K562 (cell line): ENCODE measurements around the gene ANK3. TPM values are rescaled to one million over a fixed set of nuclear protein-coding genes. Genes with fewer than 3 reads are reported as not detected.

Experiments
- ATAC-seq: fragments of 200-7000 bp; cut with Tn5 transposase; 3 replicates; pipeline ENCODE4 v1.9.1; 2020; ENCODE audit warnings: moderate library complexity
- BruUV-seq: library from RNA; stranded (reverse); fragments of 400-500 nt; replicated peaks from 2 replicates; lab custom pipeline; 2021; lab: Mats Ljungman, UMichigan
- CTCF ChIA-PET: fragments of 300-600 bp; formaldehyde crosslinking; extraction: SDS; loops from one replicate; lab custom pipeline; 2021; ENCODE audit warnings: low intra/inter-chr PET ratio; lab: Yijun Ruan, JAX
- POLR2A ChIA-PET: fragments of 300-600, 350-650 bp; sonication (Branson Sonifier 250); formaldehyde crosslinking; extraction: SDS; loops from one replicate; lab custom pipeline; 2021; ENCODE audit warnings: antibody characterized with exemption, inconsistent platforms; lab: Yijun Ruan, JAX
- DNase-seq, 4 experiments: peaks; one replicate each; pipeline versions ENCODE4 v3.0.0 to v3.0.0-alpha.2; 2011 to 2018; ENCODE audit warnings: low spot score in 3 of 4, mixed read lengths in 3 of 4; ENCODE audit errors: extremely low read depth in 1 of 4
- FAIRE-seq: peaks from 2 replicates; lab custom pipeline; 2011; peaks lifted over from hg19 to GRCh38; lab: Jason Lieb, UNC
- H2AFZ ChIP-seq: 2 replicates; pipeline ENCODE4 v1.6.0; 2011; ENCODE audit warnings: low read depth, low read length, control low read depth, inconsistent platforms
- H3K27ac ChIP-seq: fragments of 200-600 bp; 3 replicates; pipeline ENCODE4 v1.8.0; 2011; ENCODE audit warnings: low read depth, mild to moderate bottlenecking, control low read depth, inconsistent platforms, low read length, moderate library complexity, mixed read lengths; ENCODE audit errors: extremely low read depth
- H3K27me3 ChIP-seq, 2 experiments: fragments of 300-600 bp in 1 of 2; 2 replicates in 1 of 2; 3 replicates in 1 of 2; pipeline versions ENCODE4 v1.6.0 to v1.8.0; 2011; ENCODE audit warnings: inconsistent platforms in 2 of 2, low read length in 2 of 2, mild to moderate bottlenecking in 1 of 2, mixed read lengths in 1 of 2, moderate library complexity in 1 of 2; ENCODE audit not compliant: control insufficient read depth in 2 of 2, insufficient read depth in 2 of 2
- H3K36me3 ChIP-seq: fragments of 300-600 bp; 3 replicates; pipeline ENCODE4 v1.8.0; 2011; ENCODE audit warnings: mild to moderate bottlenecking, low read length, inconsistent platforms; ENCODE audit not compliant: control insufficient read depth, insufficient read depth
- H3K4me1 ChIP-seq, 2 experiments: fragments of 200-600 bp in 1 of 2; replicated peaks in 1 of 2; 2 replicates in 1 of 2; 3 replicates in 1 of 2; pipeline versions ENCODE4 v1.5.1 to v1.8.0; 2011; ENCODE audit warnings: inconsistent platforms in 2 of 2, low read length in 2 of 2, mild to moderate bottlenecking in 1 of 2, mixed read lengths in 1 of 2, moderate library complexity in 1 of 2; ENCODE audit not compliant: control insufficient read depth in 2 of 2, insufficient read depth in 2 of 2
- H3K4me2 ChIP-seq: 2 replicates; pipeline ENCODE4 v1.6.1; 2011; ENCODE audit warnings: low read length, control low read depth, inconsistent platforms, mixed read lengths; ENCODE audit not compliant: insufficient read depth
- H3K4me3 ChIP-seq: fragments of 200-600 bp; sonication (generic), shearing (Covaris generic); 2 replicates; pipeline ENCODE4 v1.5.1; 2016; ENCODE audit warnings: control low read depth, inconsistent platforms
- H3K79me2 ChIP-seq: fragments of 200-600 bp; 3 replicates; pipeline ENCODE4 v1.8.0; 2011; ENCODE audit warnings: low read length, inconsistent platforms; ENCODE audit not compliant: control insufficient read depth, insufficient read depth
- H3K9ac ChIP-seq, 2 experiments: 2 replicates each; pipeline versions ENCODE4 v1.6.0 to v1.6.1; 2011; ENCODE audit warnings: low read depth in 2 of 2, low read length in 2 of 2, control low read depth in 1 of 2, inconsistent platforms in 1 of 2, mild to moderate bottlenecking in 1 of 2, mixed read lengths in 1 of 2; ENCODE audit not compliant: insufficient read depth in 1 of 2
- H3K9me1 ChIP-seq: one replicate; pipeline ENCODE4 v1.6.0; 2011; ENCODE audit warnings: inconsistent platforms, mild to moderate bottlenecking, low read length, moderate library complexity; ENCODE audit not compliant: control insufficient read depth, insufficient read depth
- H3K9me3 ChIP-seq: replicated peaks from 2 replicates; pipeline ENCODE4 v1.5.1; 2011; ENCODE audit warnings: low read depth, low read length, inconsistent platforms; ENCODE audit not compliant: control insufficient read depth, insufficient read depth
- H4K20me1 ChIP-seq: replicated peaks from 2 replicates; pipeline ENCODE4 v1.6.1; 2011; ENCODE audit warnings: low read length, inconsistent platforms, mixed read lengths; ENCODE audit not compliant: control insufficient read depth, insufficient read depth
- HDGF ChIP-seq: fragments of 450-650 bp; IDR thresholded peaks from 2 replicates; pipeline ENCODE4 v1.6.1; 2016
- NFIX ChIP-seq: fragments of 250-450 bp; sonication (Bioruptor Pico); IDR thresholded peaks from 2 replicates; pipeline ENCODE4 v1.4.0; 2020; ENCODE audit warnings: low read depth, mild to moderate bottlenecking, moderate library complexity
- NR2C2 ChIP-seq, 2 experiments: fragments of 200-800 bp in 1 of 2; sonication (Bioruptor generic) in 1 of 2; sonication (generic) in 1 of 2; formaldehyde crosslinking in 1 of 2; IDR thresholded peaks; 2 replicates each; pipeline versions ENCODE4 v1.6.1 to v1.8.0; 2016 to 2022; ENCODE audit warnings: mild to moderate bottlenecking in 1 of 2, missing compliant biosample characterization in 1 of 2, missing genetic modification characterization in 1 of 2, missing genetic modification reagents in 1 of 2
- SPI1 ChIP-seq: IDR thresholded peaks from 2 replicates; pipeline ENCODE4 v1.6.1; 2011; ENCODE audit warnings: low read depth, low read length, control low read depth, borderline replicate concordance
- WGBS: fragments of 100-300 bp; shearing (Covaris generic); methylation state at CpG from one replicate; pipeline ENCODE4 v1.1.6; 2016; ENCODE audit warnings: low coverage, mixed read lengths; ENCODE audit not compliant: insufficient coverage; ENCODE audit errors: missing lambda C conversion rate; 5-methylcytosine and 5-hydroxymethylcytosine counted together
- in situ Hi-C: fragments of 300-500 bp; cut with MboI; formaldehyde crosslinking; loops from 4 replicates; pipeline ENCODE4 v1.15.0; 2018; ENCODE audit warnings: inconsistent platforms, mixed read lengths
- intact Hi-C: fragments of 100-400 bp; cut with micrococcal nuclease; formaldehyde crosslinking; loops from 2 replicates; pipeline ENCODE4 v1.14.2; 2022
- polyA plus RNA-seq, 8 experiments: library from polyadenylated mRNA; depleted of rRNA in 4 of 8; stranded (reverse) in 5 of 8; unstranded in 3 of 8; fragments of >200 nt; fragmentation: Nextera tagmentation in 2 of 8; fragmentation: Illumina TruSeq in 1 of 8; extraction: Ambion mirVana in 2 of 8; extraction: Trizol in 1 of 8; gene quantifications; 2 replicates each; pipeline versions ENCODE4 v1.2.1 to v1.2.3, GENCODE V29; 2011 to 2014; ENCODE audit warnings: inconsistent platforms in 1 of 8, missing spikeins in 1 of 8
- total RNA-seq, 7 experiments: library from RNA; depleted of rRNA in 6 of 7; stranded (reverse); fragments of >200 nt in 6 of 7; fragmentation: Illumina TruSeq in 2 of 7; extraction: Trizol in 2 of 7; gene quantifications; 2 replicates each; pipeline versions ENCODE4 v1.2.1 to v1.2.3, GENCODE V29; 2011 to 2021; ENCODE audit warnings: low replicate concordance in 1 of 7
- TF ChIP-seq, protein P1 (sequence below), 2 experiments: fragments of 450-650 bp in 1 of 2; sonication (generic) in 1 of 2; formaldehyde crosslinking in 1 of 2; IDR thresholded peaks; 2 replicates each; pipeline versions ENCODE4 v1.7.1 to v1.9.0; 2016 to 2022; ENCODE audit warnings: inconsistent platforms in 1 of 2, mild to moderate bottlenecking in 1 of 2, missing genetic modification reagents in 1 of 2
- TF ChIP-seq, protein P2 (sequence below): fragments of 250-450 bp; sonication (Bioruptor Pico); IDR thresholded peaks from 2 replicates; pipeline ENCODE4 v1.8.0; 2022; ENCODE audit warnings: moderate library complexity, mild to moderate bottlenecking, inconsistent platforms

The ANK3 gene
- total and polyA plus RNA-seq, 9 of the 15 experiments (the other 6 are each of a cell fraction or from before 2014, with no cell fraction given) = 10.0 to 32.3 (median 17.9) TPM

DNA sequence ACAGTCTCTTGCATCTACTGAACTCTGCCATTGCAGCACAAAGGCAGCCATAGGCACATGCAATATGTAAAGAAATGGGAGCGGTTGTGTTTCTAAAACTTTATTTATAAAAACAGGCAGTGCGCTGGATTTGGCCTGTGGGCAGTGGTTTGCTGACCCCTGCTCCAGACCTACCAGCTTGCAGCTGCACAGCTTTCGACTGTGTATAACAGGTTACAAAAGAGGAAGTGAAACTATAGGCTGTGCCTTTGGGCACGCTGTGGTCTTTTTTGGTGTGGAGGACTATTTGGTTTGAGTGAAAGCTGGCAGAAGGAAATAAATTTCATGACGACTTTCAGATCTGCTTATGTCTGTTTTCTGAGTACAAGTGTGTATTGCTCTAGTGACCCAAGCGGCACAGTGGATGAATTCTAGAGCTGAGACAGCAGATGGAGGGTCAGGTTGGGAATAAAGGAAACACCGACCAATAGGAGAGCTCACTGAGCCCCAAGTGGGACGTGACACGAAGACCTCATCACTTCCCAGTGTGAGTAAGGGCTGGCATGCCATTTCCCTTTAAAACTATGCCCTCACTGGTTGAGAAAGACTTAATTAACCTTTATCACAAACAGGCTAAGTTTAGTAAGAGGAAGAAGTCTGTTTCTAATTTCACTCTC lies 152.7 kb downstream of the ANK3 start:
- CTCF ChIA-PET = interaction anchor here (2.6 kb wide), 1 partner anchor 198 kb away, joined by 17 read pairs; no protein-coding TSS in a partner anchor
- Histone ChIP-seq H3K4me3 (no peak overlapping the region), H3K9ac (no peak overlapping the region), H3K9me3 (no peaks in the 10 kb centered on the region), H4K20me1 (no peaks in the 10 kb centered on the region), H3K4me1 (peaks cover 5 to 12% of the 10 kb centered on the region in 2 experiments; a peak in 2 of 5 replicates), H3K27ac (no peak overlapping the region), H3K9me1 (no peaks in the 10 kb centered on the region), H2AFZ (peak overlapping the region; percentile 53; the same call in 1 of the 2 replicates), H3K27me3 (no peaks in the 10 kb centered on the region), H3K4me2 (peak overlapping the region; percentile 15; the same call in 1 of the 2 replicates), H3K36me3 (no peaks in the 10 kb centered on the region), H3K79me2 (no peaks in the 10 kb centered on the region)
- intact Hi-C loops (loop anchor here (5.0 kb wide), 3 partner anchors 100 to 410 kb away; no protein-coding TSS in a partner anchor), in situ Hi-C loops (loop anchor here (10.0 kb wide), 1 partner anchor 198 kb away; no protein-coding TSS in a partner anchor)
- ATAC-seq (peak; percentile 41; the same call in 2 of the 3 replicates), DNase-seq (no peak), FAIRE-seq (no peak)
- POLR2A ChIA-PET = interaction anchor here (0.8 kb wide), 1 partner anchor 188 kb away, joined by 3 read pairs; no protein-coding TSS in a partner anchor
- no peak for TF ChIP-seq HDGF
- no peak for TF ChIP-seq NFIX (CRISPR knock-in tag)
- peak; percentile 98 for TF ChIP-seq SPI1
- TF ChIP-seq NR2C2 (CRISPR knock-in tag; IDR thresholded peaks at IDR 0.05) = no peak
- TF ChIP-seq NR2C2 (tag; IDR thresholded peaks at IDR 0.05) = peak; percentile 46; the same call in 1 of the 2 replicates
- TF ChIP-seq, protein P1, sequence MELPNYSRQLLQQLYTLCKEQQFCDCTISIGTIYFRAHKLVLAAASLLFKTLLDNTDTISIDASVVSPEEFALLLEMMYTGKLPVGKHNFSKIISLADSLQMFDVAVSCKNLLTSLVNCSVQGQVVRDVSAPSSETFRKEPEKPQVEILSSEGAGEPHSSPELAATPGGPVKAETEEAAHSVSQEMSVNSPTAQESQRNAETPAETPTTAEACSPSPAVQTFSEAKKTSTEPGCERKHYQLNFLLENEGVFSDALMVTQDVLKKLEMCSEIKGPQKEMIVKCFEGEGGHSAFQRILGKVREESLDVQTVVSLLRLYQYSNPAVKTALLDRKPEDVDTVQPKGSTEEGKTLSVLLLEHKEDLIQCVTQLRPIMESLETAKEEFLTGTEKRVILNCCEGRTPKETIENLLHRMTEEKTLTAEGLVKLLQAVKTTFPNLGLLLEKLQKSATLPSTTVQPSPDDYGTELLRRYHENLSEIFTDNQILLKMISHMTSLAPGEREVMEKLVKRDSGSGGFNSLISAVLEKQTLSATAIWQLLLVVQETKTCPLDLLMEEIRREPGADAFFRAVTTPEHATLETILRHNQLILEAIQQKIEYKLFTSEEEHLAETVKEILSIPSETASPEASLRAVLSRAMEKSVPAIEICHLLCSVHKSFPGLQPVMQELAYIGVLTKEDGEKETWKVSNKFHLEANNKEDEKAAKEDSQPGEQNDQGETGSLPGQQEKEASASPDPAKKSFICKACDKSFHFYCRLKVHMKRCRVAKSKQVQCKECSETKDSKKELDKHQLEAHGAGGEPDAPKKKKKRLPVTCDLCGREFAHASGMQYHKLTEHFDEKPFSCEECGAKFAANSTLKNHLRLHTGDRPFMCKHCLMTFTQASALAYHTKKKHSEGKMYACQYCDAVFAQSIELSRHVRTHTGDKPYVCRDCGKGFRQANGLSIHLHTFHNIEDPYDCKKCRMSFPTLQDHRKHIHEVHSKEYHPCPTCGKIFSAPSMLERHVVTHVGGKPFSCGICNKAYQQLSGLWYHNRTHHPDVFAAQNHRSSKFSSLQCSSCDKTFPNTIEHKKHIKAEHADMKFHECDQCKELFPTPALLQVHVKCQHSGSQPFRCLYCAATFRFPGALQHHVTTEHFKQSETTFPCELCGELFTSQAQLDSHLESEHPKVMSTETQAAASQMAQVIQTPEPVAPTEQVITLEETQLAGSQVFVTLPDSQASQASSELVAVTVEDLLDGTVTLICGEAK (IDR thresholded peaks at IDR 0.05) = peak; percentile 83
- TF ChIP-seq, protein P1 (CRISPR knock-in tag; IDR thresholded peaks at IDR 0.05) = peak; percentile 80
- TF ChIP-seq, protein P2, sequence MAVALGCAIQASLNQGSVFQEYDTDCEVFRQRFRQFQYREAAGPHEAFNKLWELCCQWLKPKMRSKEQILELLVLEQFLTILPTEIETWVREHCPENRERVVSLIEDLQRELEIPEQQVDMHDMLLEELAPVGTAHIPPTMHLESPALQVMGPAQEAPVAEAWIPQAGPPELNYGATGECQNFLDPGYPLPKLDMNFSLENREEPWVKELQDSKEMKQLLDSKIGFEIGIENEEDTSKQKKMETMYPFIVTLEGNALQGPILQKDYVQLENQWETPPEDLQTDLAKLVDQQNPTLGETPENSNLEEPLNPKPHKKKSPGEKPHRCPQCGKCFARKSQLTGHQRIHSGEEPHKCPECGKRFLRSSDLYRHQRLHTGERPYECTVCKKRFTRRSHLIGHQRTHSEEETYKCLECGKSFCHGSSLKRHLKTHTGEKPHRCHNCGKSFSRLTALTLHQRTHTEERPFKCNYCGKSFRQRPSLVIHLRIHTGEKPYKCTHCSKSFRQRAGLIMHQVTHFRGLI (CRISPR knock-in tag) = 0 out of 2 replicates have a peak, but pooled peaks have one; percentile 13
- BruUV-seq = no TSS peak
- 37% methylated on average over 9 of the region's 9 CpGs for WGBS
